ENCODE measurements around the gene ANKRD44. TPM values are rescaled to one million over a fixed set of nuclear protein-coding genes. Genes with fewer than 3 reads are reported as not detected.

The ANKRD44 gene
- total RNA-seq, 1 experiment from 2014 or later = 0.85 TPM

- H3K36me3 ChIP-seq = no peaks in the 10 kb centered on the region
- no peaks in the 10 kb centered on the region for H3K4me1 ChIP-seq
- DNase-seq = no peak
- no peaks in the 10 kb centered on the region for H3K9me3 ChIP-seq (replicated peaks)
- no peak overlapping the region for H3K27ac ChIP-seq
- no peaks in the 10 kb centered on the region for H3K27me3 ChIP-seq
- H3K4me3 ChIP-seq = no peak overlapping the region
These were observed 22.1 kb upstream of the ANKRD44 start for GRCh38 chr2:197332641-197333040.

DNA sequence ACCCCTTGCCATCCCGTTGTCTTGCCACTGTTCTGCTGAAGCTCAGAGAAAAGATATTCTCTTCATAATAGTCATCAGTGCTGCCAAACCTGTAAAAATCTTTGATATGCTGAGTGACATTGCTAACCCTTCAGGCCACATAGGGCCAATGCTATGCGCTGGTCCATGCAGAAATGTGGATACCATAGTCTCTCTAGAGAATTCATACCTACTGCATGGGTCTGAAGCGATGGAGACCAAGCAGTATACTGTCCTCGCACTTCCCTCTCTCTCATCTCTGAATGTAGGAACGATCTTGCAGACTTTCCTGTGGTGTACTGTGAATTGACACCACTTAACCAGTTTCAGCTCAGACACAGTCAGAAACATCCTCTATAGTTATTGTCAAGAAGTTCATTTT lies 17.9 kb upstream of the ANKRD44 start:
- Histone ChIP-seq H3K4me3 (no peak overlapping the region), H3K4me1 (no peaks in the 10 kb centered on the region), H3K27me3 (no peaks in the 10 kb centered on the region), H3K27ac (no peak overlapping the region), H3K9me3 (replicated peaks) (no peaks in the 10 kb centered on the region), H3K36me3 (no peaks in the 10 kb centered on the region)
- DNase-seq = no peak

- H3K4me1 ChIP-seq = no peaks in the 10 kb centered on the region
- no peaks in the 10 kb centered on the region for H3K36me3 ChIP-seq
- no peaks in the 10 kb centered on the region for H3K9me3 ChIP-seq (replicated peaks)
- H3K27me3 ChIP-seq = no peaks in the 10 kb centered on the region
- H3K4me3 ChIP-seq = no peak overlapping the region
- H3K27ac ChIP-seq = no peak overlapping the region
- no peak for DNase-seq
These were observed 17.0 kb upstream of the ANKRD44 start for GRCh38 chr2:197327472-197328098.

DNA sequence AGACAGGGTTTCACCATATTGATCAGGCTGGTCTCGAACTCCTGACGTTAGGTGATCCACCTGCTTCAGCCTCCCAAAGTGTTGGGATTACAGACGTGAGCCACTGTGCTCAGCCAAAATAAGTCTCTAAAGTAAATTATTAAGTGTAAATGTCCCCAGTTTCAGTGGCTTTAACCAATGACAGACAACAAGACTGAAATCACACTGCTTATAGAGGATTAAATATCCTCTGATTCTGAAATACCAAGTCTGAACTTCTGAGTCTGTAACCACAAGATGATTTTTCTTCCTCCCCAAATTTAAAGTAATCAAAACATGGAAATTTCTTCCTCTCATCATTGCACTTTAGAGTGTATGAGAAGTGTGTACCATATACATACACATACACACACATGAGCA lies 16.5 kb upstream of the ANKRD44 start:
- no peak for DNase-seq
- Histone ChIP-seq H3K27ac (no peak overlapping the region), H3K27me3 (no peaks in the 10 kb centered on the region), H3K9me3 (replicated peaks) (no peaks in the 10 kb centered on the region), H3K36me3 (no peaks in the 10 kb centered on the region), H3K4me3 (no peak overlapping the region), H3K4me1 (no peaks in the 10 kb centered on the region)

DNA sequence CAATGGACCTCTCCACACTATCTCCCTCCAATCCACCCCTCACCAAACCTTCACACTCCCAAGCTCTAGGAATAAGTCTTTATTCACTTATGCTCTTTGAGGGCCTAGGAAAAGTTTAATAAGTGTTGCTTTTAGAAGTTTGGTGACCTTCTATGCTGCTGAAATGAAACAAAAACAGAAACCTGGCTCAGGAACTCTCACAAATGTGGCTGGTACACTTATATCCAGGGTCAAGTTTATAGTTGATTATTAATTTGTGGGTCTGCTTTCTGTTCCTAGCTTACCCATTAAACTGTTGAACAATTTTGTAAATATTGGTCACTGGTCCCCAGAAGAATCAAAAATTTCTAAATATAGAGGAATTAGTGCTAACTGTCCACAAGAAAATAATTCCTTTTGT lies 14.2 kb upstream of the ANKRD44 start:
- H3K4me3 ChIP-seq = no peak overlapping the region

DNA sequence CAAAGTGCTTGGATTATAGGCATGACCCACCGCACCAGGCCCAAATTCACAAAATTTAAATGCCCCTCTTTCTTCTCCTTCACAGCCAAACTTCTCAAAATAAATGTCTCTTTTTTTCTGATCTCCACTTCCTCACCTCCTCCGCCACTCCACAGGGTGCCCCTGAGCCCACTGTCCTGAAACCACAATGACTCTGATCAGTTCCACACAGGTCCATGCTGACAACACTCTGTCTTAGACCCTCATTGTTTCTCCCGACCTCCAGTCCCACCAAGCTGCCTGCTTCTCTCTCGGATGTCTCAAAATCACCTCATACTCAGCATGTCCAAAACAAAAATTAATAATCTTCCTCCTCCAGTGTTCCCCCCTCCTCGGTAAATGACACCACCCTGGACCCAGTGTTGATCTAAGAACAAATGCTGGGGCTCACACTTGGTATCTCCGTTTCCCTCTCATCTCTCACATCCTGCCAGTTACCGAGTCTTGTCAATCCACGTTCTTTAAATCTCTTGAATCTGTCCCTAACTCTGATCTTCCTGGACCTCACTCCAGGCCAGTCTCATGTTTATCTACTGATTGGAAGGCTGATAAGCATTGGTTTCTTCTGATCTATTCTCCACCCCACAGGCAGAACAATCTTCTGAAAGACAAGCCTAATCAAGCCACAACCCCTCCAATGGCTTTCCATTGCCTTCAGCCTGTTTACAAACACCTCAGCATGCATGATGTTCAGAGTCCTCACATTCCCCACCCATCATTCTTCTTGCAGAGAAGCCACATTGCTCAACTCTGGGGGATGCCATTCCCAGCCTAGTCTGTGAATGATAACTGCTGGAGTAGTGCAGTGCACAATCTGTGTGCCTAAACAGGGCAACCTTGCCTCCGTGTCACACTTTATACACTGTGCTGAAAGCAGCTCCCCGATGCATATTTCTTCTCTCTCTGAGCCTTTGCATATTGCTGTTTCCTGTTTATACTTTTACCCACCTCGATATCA lies 12.4 kb upstream of the ANKRD44 start:
- no peak for DNase-seq
- H3K9me3 ChIP-seq (replicated peaks) = no peaks in the 10 kb centered on the region
- H3K4me3 ChIP-seq = no peak overlapping the region
- no peaks in the 10 kb centered on the region for H3K27me3 ChIP-seq
- H3K4me1 ChIP-seq = no peaks in the 10 kb centered on the region
- no peaks in the 10 kb centered on the region for H3K36me3 ChIP-seq
- no peak overlapping the region for H3K27ac ChIP-seq

More for the DNA sequence above, 14.2 kb upstream of the ANKRD44 start:
- no peak for DNase-seq
- H3K36me3 ChIP-seq = no peaks in the 10 kb centered on the region
- H3K4me1 ChIP-seq = no peaks in the 10 kb centered on the region
- no peaks in the 10 kb centered on the region for H3K27me3 ChIP-seq
- no peak overlapping the region for H3K27ac ChIP-seq
- H3K9me3 ChIP-seq (replicated peaks) = no peaks in the 10 kb centered on the region

GRCh38 chr2:197322143-197322542 lies 11.6 kb upstream of the ANKRD44 start:
- Histone ChIP-seq H3K27ac (no peak overlapping the region), H3K4me3 (no peak overlapping the region), H3K36me3 (no peaks in the 10 kb centered on the region), H3K4me1 (no peaks in the 10 kb centered on the region), H3K9me3 (replicated peaks) (no peaks in the 10 kb centered on the region), H3K27me3 (no peaks in the 10 kb centered on the region)
- DNase-seq = no peak

DNA sequence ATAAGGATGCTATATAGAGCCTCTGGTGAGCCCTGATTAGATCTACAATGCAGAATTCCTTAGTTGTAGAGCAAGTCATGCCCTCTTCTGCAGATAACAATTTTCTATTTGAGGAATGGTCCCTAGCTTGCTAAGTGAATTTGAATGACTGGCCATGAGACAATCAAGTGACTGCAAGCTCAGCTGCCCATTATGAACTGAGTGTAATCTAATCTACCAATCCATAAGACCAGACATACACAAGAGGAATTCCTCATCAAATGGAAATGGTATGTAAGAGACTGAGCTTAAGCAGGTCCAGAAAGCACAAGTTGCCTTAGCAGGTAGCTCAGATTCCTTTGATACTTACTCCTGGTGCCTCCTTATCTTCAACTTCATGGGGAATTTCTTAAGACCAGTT lies 4.8 kb upstream of the ANKRD44 start:
- Histone ChIP-seq H3K27ac (no peak overlapping the region), H3K9me3 (replicated peaks) (no peaks in the 10 kb centered on the region), H3K4me3 (no peak overlapping the region), H3K27me3 (peaks cover 5% of the 10 kb centered on the region; the same call in 1 of the 2 replicates), H3K36me3 (no peaks in the 10 kb centered on the region), H3K4me1 (peaks cover 3% of the 10 kb centered on the region; the same call in 1 of the 2 replicates)
- no peak for DNase-seq

- no peak overlapping the region for H3K27ac ChIP-seq
- H3K4me3 ChIP-seq = no peak overlapping the region
- DNase-seq = no peak
- H3K9me3 ChIP-seq (replicated peaks) = no peaks in the 10 kb centered on the region
- peaks cover 3% of the 10 kb centered on the region; the same call in 1 of the 2 replicates for H3K4me1 ChIP-seq
- H3K36me3 ChIP-seq = no peaks in the 10 kb centered on the region
- peaks cover 10% of the 10 kb centered on the region for H3K27me3 ChIP-seq
These were observed 1.6 kb upstream of the ANKRD44 start for GRCh38 chr2:197312186-197312585.

DNA sequence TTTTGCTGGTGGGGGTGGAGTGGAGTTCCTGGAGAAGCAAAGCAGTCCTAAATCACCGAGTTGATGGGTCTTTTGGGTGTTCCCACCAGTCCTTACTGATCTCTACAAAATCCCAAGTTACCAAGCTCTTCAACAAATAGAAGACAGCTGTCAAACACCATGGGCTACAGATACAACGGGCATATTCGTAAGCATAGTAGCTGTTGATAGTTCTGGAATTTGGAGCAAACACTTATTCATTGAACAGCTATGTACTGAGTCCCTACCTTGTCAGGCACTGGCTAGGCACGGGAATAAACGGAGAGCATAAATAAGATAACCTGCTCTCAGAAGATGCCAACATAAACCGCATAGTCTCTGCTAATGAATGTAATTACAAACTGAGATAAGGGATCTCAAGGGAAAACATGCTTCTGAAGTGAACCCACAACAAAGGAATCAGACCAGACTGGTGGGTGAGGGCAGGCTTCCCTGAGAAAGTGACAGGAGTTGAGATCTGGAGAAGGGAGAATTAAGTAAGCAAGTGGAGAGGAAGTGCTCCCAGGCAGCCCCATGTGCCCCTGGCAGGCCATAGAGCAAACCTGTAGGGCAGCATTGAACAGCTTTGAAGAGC lies 947 bp upstream of the ANKRD44 start:
- H3K27me3 ChIP-seq = peaks cover 10% of the 10 kb centered on the region
- no peak for DNase-seq
- no peak overlapping the region for H3K27ac ChIP-seq
- H3K9me3 ChIP-seq (replicated peaks) = no peaks in the 10 kb centered on the region
- peak overlapping the region; percentile 70; the same call in 1 of the 2 replicates for H3K4me3 ChIP-seq
- H3K4me1 ChIP-seq = peaks cover 3% of the 10 kb centered on the region; the same call in 1 of the 2 replicates
- H3K36me3 ChIP-seq = no peaks in the 10 kb centered on the region

GRCh38 chr2:197310987-197311420 lies 424 bp upstream of the ANKRD44 start:
- no peaks in the 10 kb centered on the region for H3K9me3 ChIP-seq (replicated peaks)
- H3K27me3 ChIP-seq = peaks cover 10% of the 10 kb centered on the region
- H3K4me1 ChIP-seq = peaks cover 3% of the 10 kb centered on the region; the same call in 1 of the 2 replicates
- no peak for DNase-seq
- H3K4me3 ChIP-seq = peak overlapping the region; percentile 70
- H3K27ac ChIP-seq = no peak overlapping the region
- H3K36me3 ChIP-seq = no peaks in the 10 kb centered on the region

- Histone ChIP-seq H3K9me3 (replicated peaks) (no peaks in the 10 kb centered on the region), H3K27ac (no peak overlapping the region), H3K27me3 (peaks cover 10% of the 10 kb centered on the region), H3K4me1 (peaks cover 3% of the 10 kb centered on the region; the same call in 1 of the 2 replicates), H3K4me3 (peak overlapping the region; percentile 70), H3K36me3 (no peaks in the 10 kb centered on the region)
- no peak for DNase-seq
These were observed 819 bp downstream of the ANKRD44 start for GRCh38 chr2:197309691-197310231.

GRCh38 chr2:197308996-197309690 lies 1.4 kb downstream of the ANKRD44 start:
- Histone ChIP-seq H3K9me3 (replicated peaks) (no peaks in the 10 kb centered on the region), H3K4me3 (no peak overlapping the region), H3K4me1 (peaks cover 3% of the 10 kb centered on the region; the same call in 1 of the 2 replicates), H3K36me3 (no peaks in the 10 kb centered on the region), H3K27ac (no peak overlapping the region), H3K27me3 (peaks cover 10% of the 10 kb centered on the region)
- no peak for DNase-seq

DNA sequence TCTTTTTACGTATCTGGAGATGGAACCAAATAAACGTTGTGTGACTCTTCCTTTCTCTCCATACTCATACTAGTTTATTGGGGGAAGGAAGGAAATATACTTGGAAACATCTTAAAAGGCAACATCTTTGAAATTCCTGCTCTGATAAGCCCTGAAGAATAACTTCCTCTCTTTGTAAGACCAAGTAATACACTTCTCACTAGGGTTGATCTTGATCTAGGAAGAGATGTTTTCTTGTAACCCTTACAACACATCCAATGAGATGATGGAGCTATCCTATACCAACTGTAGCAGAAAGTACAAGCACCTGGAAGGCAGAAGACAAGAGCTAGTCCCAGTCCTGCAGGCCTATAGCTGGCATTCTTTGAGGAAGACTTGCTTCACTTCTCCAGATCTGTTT lies 2.0 kb downstream of the ANKRD44 start:
- Histone ChIP-seq H3K27me3 (peaks cover 15% of the 10 kb centered on the region), H3K36me3 (no peaks in the 10 kb centered on the region), H3K9me3 (replicated peaks) (no peaks in the 10 kb centered on the region), H3K27ac (no peak overlapping the region), H3K4me3 (no peak overlapping the region), H3K4me1 (peaks cover 3% of the 10 kb centered on the region; the same call in 1 of the 2 replicates)
- DNase-seq = no peak

Measured in SJCRH30 (cell line).